Activated CD8-positive, alpha-beta memory T cell treated with anti-CD3 and anti-CD28 coated beads, Interleukin-2, amount 50 U/mL, for 24 hours (primary cell): ENCODE data around the gene KRTAP5-5.
"Not testable (repeated sequence)": the region's sequence is repeated elsewhere in the genome, so short reads cannot be mapped to it uniquely, and the experiment has no call there.

ENCODE experiments used
- DNase-seq: peaks from one replicate; pipeline ENCODE4 v3.0.0-alpha.2; 2020; ENCODE audit errors: extremely low read depth

Gene KRTAP5-5, protein sequence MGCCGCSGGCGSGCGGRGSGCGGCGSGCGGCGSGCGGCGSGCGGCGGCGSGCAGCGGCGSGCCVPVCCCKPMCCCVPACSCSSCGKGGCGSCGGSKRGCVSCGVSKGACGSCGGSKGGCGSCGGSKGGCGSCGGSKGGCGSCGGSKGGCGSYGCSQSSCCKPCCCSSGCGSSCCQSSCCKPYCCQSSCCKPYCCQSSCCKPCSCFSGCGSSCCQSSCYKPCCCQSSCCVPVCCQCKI

GRCh38 chr11:1629326-1630185 lies at the start of gene KRTAP5-5:
KRTAP5-5 (plus strand) TSS chr11:1629775; CDS start chr11:1629841, 66 bp downstream.
- DNase-seq: no peak

GRCh38 chr11:1581976-1582375 lies 47.6 kb upstream of the KRTAP5-5 start:
- no peak for DNase-seq

DNA sequence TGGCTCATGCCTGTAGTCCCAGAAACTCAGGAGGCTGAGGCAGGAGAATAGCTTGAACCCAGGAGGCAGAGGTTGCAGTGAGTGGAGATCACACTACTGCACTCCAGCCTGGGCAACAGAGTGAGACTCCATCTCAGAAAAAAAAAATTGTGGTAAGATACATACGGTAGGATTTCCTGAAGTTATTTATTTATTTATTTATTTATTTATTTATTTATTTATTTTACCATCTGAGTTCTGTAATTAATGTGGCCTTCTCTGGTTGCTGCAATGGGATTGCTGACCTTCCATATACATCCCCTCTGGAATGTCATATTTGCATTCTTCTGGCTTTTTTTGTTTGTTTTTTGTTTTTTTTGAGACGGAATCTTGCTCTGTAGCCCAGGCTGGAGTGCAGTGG lies 46.7 kb upstream of the KRTAP5-5 start:
- not testable (repeated sequence) for DNase-seq

DNA sequence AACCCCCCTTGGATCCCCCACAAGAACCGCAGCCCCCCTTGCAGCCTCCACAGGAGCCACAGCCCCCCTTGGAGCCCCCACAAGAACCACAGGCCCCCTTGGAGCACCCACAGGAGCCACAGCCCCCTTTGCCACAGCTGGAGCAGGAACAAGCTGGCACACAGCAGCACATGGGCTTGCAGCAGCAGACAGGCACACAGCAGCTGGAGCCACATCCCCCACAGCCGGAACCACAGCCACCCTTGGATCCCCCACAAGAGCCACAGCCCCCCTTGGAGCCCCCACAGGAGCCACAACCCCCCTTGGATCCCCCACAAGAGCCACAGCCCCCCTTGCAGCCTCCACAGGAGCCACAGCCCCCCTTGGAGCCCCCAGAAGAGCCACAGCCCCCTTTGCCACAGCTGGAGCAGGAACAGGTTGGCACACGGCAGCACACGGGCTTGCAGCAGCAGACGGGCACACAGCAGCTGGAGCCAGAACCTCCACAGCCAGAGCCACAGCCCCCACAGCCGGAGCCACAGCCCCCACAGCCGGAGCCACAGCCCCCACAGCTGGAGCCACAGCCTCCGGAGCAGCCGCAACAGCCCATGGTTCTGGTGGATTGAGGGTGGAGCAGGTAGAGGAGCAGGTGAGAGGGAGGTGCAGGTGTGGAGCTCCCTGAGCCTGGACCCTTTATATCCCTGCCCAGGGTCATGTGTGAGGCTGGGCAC lies 44.8 kb upstream of the KRTAP5-5 start, which contains the start of gene KRTAP5-1:
TSS of gene KRTAP5-1 (minus strand) at position 623 of the 710 bp plus-strand sequence. CDS start at position 589, 34 bp downstream.
- not testable (repeated sequence) for DNase-seq

DNA sequence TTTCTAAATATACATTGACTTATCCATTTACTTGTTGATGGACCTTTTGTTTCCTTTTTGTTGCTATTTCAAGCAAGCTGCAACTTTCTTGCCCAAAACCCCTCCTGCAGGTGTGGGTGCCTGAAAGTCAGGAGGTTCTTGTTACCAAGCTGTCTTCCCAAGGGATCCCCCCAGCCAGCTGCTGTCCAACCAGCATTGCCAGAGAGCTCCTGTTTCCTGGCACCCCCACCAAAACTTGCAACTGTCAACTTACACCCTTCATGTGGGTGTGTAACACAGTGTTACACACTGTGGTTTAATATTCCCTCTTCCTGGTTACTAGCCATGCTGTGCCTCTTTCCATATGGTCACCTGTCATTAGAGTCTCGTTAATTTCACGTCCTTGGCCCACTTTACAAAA lies 42.9 kb upstream of the KRTAP5-5 start:
- DNase-seq: no peak

DNA sequence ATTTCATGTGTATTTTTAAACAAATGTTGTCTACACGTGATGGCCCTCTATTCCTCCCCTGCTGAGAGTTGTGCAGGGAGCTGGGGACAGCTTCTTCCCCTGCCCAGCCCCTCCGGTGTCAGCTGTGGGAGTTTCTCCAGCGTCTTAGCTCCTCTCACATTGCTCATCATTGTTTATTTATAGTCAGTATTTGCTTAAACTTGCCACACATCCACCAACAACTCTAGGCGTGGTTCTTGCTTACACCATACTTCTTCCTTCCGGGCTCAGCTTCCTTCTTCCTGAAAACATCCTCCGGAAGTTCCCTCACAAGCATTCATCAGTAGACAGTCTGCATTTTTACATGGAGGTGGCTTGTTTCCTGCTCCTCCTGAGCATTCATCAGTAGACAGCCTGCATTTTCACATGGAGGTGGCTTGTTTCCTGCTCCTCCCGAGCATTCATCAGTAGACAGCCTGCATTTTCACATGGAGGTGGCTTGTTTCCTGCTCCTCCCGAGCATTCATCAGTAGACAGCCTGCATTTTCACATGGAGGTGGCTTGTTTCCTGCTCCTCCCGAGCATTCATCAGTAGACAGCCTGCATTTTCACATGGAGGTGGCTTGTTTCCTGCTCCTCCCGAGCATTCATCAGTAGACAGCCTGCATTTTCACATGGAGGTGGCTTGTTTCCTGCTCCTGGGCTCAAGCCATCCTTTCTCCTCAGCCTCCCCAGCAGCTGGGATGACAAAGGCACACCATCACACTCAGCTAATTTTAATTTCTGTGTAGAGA lies 40.2 kb upstream of the KRTAP5-5 start:
- DNase-seq: not testable (repeated sequence)

GRCh38 chr11:1589996-1590395 lies 39.6 kb upstream of the KRTAP5-5 start:
- no peak for DNase-seq

- DNase-seq: no peak
Observed at GRCh38 chr11:1592628-1593027, 36.9 kb upstream of the KRTAP5-5 start.

- not testable (repeated sequence) for DNase-seq
Observed at GRCh38 chr11:1595994-1596575, 33.5 kb upstream of the KRTAP5-5 start.

GRCh38 chr11:1596576-1597121 lies 32.9 kb upstream of the KRTAP5-5 start:
- not testable (repeated sequence) for DNase-seq

- no peak for DNase-seq
Observed at GRCh38 chr11:1597331-1597993, 32.1 kb upstream of the KRTAP5-5 start.

- DNase-seq: no peak
Observed at GRCh38 chr11:1597994-1598380, 31.6 kb upstream of the KRTAP5-5 start, which contains the start of gene KRTAP5-2. KRTAP5-2 (minus strand) TSS chr11:1598294; CDS start chr11:1598250, 44 bp downstream.

DNA sequence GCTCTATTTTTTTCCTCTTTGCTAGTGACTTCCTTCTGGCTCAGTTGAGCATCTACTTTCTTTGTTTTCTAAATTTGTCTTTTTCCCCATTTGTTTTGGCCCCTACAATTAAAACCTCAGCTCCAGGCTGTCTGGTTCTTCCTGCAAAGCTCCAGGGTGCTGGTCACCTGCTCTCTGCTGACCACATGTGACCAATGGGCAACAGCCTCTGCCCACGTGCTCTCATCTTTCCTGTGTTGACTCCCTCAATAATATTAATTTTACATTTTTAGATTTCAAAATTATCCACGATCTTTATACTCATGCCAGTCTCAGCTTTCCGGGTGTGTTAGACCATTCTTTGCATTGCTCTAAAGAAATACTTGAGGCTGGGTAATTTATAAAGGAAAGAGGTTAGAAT lies 31.2 kb upstream of the KRTAP5-5 start:
- DNase-seq: not testable (repeated sequence)

GRCh38 chr11:1598816-1599215 lies 30.8 kb upstream of the KRTAP5-5 start:
- DNase-seq: no peak

GRCh38 chr11:1600626-1601025 lies 28.9 kb upstream of the KRTAP5-5 start:
- no peak for DNase-seq

DNA sequence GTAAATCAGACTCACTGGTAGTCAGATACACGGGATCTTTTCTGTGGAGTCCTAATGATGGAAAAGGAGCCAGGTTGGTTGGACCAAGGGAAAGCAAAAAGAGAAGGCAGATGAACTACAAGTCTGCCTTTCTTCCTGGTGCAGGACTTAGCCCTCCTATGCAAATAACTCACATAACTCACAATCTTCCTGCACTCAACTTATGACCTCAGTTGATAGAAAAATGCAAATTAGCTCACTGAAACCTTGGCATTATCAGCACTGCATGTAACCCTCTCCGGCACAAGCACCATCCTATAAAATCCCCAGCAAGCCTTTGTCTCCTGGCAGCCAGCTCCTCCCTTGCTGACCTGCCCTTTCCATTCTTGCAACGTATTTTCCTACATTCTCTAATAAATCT lies 27.9 kb upstream of the KRTAP5-5 start:
- DNase-seq: not testable (repeated sequence)

DNA sequence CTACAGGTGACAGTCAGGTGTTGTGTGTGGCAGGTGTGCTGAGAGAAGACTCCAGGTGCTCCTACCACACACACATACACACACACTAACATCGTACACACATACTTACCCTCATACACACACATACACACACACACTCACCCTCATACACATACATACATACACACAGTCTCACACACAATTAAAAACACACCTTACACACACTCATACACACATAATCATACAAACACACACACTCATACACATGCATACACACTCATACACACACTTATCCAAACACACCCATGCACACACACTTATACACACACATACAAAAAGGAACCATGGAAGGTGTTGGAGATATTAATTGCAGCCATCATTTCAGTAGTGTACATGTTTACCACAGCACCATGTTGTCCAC lies 25.9 kb upstream of the KRTAP5-5 start:
- no peak for DNase-seq

DNA sequence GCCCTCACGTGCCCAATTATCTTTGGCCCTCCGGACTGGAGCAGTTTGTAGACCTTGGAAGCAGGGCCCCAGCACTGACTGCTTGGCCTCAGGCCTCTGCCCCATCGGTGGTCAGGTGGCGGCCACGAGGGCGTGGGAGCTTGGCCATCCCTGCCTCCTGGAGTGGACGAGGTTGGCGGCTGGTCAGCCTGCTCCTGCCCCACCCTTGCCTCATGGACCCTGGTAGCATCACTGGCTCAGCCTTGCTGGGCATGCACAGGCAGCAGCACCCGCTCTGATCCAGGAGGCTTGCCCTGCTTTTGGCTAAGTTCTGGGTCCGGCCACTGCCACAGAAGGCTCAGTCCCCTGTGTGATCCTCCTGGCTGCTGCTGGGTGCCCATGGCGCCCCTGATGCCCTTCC lies 25.4 kb upstream of the KRTAP5-5 start:
- DNase-seq: no peak

DNA sequence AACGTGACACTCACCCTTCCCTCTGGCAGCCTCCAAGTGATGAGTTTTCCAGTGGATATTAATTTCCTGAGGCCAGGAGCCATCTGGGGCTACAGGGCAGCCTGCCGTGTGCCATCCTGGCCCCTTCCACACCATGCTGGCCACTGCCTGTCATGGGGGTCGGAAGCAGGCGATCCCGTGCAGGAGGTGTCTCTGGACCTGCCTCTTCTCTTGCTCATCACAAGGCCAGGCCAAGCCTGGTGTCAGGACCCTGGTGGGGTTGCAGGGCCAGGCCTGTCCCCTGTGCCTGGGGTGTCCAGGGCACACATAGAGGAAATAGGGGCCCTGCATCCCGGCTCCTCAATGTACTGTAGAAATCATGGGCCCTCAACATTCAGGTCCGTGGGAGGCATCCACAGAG lies 24.9 kb upstream of the KRTAP5-5 start:
- no peak for DNase-seq

DNA sequence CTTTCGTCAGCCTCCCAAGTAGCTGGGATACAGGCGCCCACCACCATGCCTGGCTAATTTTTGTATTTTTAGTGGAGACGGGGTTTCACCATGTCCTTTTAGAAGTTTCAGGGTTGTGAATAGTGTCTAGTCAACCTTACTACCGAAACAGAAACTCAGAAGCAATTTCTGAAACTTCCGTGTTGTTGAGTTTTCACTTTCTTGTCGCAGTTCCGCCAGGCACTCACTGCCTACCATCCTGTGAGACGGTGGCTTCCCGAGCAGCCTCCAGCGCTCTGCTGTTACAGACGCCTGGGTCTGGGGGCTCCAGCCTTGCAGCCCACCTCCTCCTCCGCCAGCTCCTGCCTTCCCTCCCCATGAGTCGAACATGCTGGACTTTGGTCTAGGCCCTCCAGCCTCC lies 23.7 kb upstream of the KRTAP5-5 start:
- not testable (repeated sequence) for DNase-seq
